Cardiac fibroblast (primary cell): ENCODE measurements around the gene PSMD8.
"Not testable (repeated sequence)": the region's sequence is repeated elsewhere in the genome, so short reads cannot be mapped to it uniquely, and the experiment has no call there.

ENCODE experiments used
- DNase-seq, 2 donors: peaks; one replicate each; pipeline versions ENCODE4 v3.0.0 to v3.0.0-alpha.2; 2010; ENCODE audit warnings: low read depth in 2 of 2
- H3K4me3 ChIP-seq, 2 donors: replicated peaks in 1 of 2; 1 replicate in 1 of 2; 2 replicates in 1 of 2; pipeline ENCODE4 v1.5.1; 2011; ENCODE audit warnings: low read depth in 2 of 2, low read length in 2 of 2, mild to moderate bottlenecking in 2 of 2, moderate library complexity in 1 of 2
- CTCF ChIP-seq: IDR thresholded peaks from one replicate; pipeline ENCODE4 v1.5.1; 2011; ENCODE audit warnings: low read depth, mild to moderate bottlenecking, low read length, inconsistent platforms

PSMD8 gene

GRCh38 chr19:38409631-38410133 is 35.3 kb downstream of the PSMD8 start:
- H3K4me3 ChIP-seq: no peak overlapping the region
- no peak for TF ChIP-seq CTCF

GRCh38 chr19:38410407-38410806 is 36.0 kb downstream of the PSMD8 start:
- H3K4me3 ChIP-seq, DNase-seq: not testable (repeated sequence)

More at GRCh38 chr19:38409631-38410133, 35.3 kb downstream of the PSMD8 start:
- peak; percentile 71 to 73 for DNase-seq

GRCh38 chr19:38411041-38411712 is 36.8 kb downstream of the PSMD8 start:
- TF ChIP-seq CTCF: no peak
- H3K4me3 ChIP-seq: no peak overlapping the region
- no peak for DNase-seq

- not testable (repeated sequence) for DNase-seq, H3K4me3 ChIP-seq
Observed at GRCh38 chr19:38411898-38412297, 37.5 kb downstream of the PSMD8 start.

GRCh38 chr19:38412491-38412890 is 38.1 kb downstream of the PSMD8 start:
- TF ChIP-seq CTCF: no peak
- no peak for DNase-seq
- no peak overlapping the region for H3K4me3 ChIP-seq

GRCh38 chr19:38412961-38413360 is 38.6 kb downstream of the PSMD8 start:
- DNase-seq: no peak
- no peak for TF ChIP-seq CTCF

GRCh38 chr19:38413416-38413815 is 39.0 kb downstream of the PSMD8 start:
- no peak overlapping the region for H3K4me3 ChIP-seq
- DNase-seq: no peak
- no peak for TF ChIP-seq CTCF

More at GRCh38 chr19:38412961-38413360, 38.6 kb downstream of the PSMD8 start:
- no peak overlapping the region for H3K4me3 ChIP-seq

- TF ChIP-seq CTCF: no peak
- no peak overlapping the region for H3K4me3 ChIP-seq
- no peak for DNase-seq
Observed at GRCh38 chr19:38417146-38417543, 42.8 kb downstream of the PSMD8 start.
